Measurements from ENCODE around the gene E2F3. TPM values are rescaled to one million over a fixed set of nuclear protein-coding genes. Genes with fewer than 3 reads are reported as not detected.
A peak's percentile ranks its signal among the peaks of the same experiment; 100 is the strongest.

E2F3 gene
- total and polyA plus RNA-seq, 5 donors from 2014 or later: 5.2 to 14.0 (median 8.4) TPM

DNA sequence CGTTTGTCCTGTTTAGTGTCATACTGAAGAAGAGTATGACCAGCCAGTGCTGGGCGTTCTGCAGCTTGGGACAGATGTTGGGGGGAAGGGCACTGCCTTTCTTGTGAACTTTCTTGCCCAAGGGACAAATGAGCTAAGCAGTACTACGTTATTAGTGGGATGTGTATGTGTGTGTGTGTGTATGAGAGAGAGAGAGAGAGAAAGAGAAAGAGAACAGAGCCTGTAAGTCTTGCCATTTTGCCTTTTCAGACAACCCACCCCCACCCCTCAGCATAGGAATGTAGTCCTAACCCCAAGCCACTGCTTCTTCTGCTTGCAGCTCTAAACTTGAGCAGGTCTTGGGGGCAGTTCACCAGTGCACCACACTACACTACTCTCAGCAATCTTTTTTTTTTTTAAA, 45.5 kb downstream of the E2F3 start:
- Mint-ChIP-seq H3K4me1 (peaks cover 41 to 75% (median 47%) of the 10 kb centered on the region in 4 donors), H3K9me3 (no peaks in the 10 kb centered on the region), H3K36me3 (peaks cover 27% of the 10 kb centered on the region), H3K27me3 (no peaks in the 10 kb centered on the region), H3K27ac (peak overlapping the region in 2 of 3 donors; percentile 15 to 73), H3K4me3 (no peak overlapping the region)
- DNase-seq (no peak), ATAC-seq (ENCODE audit: low read depth in 2 of 2) (no peak)
- Histone ChIP-seq H3K4me1 (ENCODE audit: control insufficient read depth, insufficient read depth, low read length, poor library complexity, severe bottlenecking) (no peaks in the 10 kb centered on the region), H3K27me3 (ENCODE audit: control insufficient read depth, insufficient read depth, low read length) (no peaks in the 10 kb centered on the region), H3K4me3 (ENCODE audit: low read depth, low read length) (no peak overlapping the region), H3K27ac (ENCODE audit: insufficient read depth, low read length, poor library complexity, severe bottlenecking) (no peak overlapping the region), H3K9me3 (ENCODE audit: control insufficient read depth in 2 of 2, low read length in 2 of 2) (no peaks in the 10 kb centered on the region), H3K36me3 (ENCODE audit: control insufficient read depth, insufficient read depth, low read length) (no peaks in the 10 kb centered on the region)

DNA sequence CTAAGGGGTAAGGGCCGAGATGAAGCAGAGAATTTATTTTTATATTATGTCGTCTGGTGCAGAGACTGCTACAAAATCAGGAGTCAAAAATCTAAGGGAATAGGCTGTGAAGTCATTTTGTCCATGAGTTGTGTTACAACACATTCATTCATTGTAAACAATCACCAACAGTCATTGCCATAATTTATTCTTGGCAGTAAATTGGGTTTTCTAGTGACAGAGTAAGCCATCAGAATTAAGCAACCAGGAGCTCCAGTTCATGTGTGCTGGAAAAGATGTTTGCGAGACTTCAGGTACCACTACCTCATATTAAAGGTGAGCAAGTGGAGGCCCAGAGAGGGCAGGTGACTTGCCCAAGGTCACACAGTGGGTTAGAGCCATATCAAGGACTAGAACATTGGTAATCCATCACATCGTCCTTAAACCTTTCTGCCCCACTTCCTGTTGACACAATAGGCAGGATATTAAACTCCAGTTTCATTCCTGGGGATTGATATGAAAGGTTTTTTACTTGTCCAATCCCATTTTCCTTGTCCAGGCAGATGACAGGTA, 46.0 kb downstream of the E2F3 start:
- H3K9me3 ChIP-seq (ENCODE audit: control insufficient read depth in 2 of 2, low read length in 2 of 2): no peaks in the 10 kb centered on the region
- H3K27ac ChIP-seq (ENCODE audit: insufficient read depth, low read length, poor library complexity, severe bottlenecking): no peak overlapping the region
- H3K36me3 ChIP-seq (ENCODE audit: control insufficient read depth, insufficient read depth, low read length): no peaks in the 10 kb centered on the region
- no peaks in the 10 kb centered on the region for H3K27me3 ChIP-seq (ENCODE audit: control insufficient read depth, insufficient read depth, low read length)
- H3K4me3 Mint-ChIP-seq: no peak overlapping the region
- peaks cover 27% of the 10 kb centered on the region for H3K36me3 Mint-ChIP-seq
- H3K9me3 Mint-ChIP-seq: no peaks in the 10 kb centered on the region
- H3K4me3 ChIP-seq (ENCODE audit: low read depth, low read length): no peak overlapping the region
- H3K27me3 Mint-ChIP-seq: no peaks in the 10 kb centered on the region
- peaks cover 40 to 73% (median 46%) of the 10 kb centered on the region in 4 donors for H3K4me1 Mint-ChIP-seq
- ATAC-seq (ENCODE audit: low read depth in 2 of 2) (no peak), DNase-seq (no peak)
- peak overlapping the region in 2 of 3 donors; percentile 5 to 15 for H3K27ac Mint-ChIP-seq
- no peaks in the 10 kb centered on the region for H3K4me1 ChIP-seq (ENCODE audit: control insufficient read depth, insufficient read depth, low read length, poor library complexity, severe bottlenecking)

GRCh38 chr6:20448828-20449227, 47.1 kb downstream of the E2F3 start:
- H3K36me3 ChIP-seq (ENCODE audit: control insufficient read depth, insufficient read depth, low read length): no peaks in the 10 kb centered on the region
- no peak overlapping the region for H3K4me3 ChIP-seq (ENCODE audit: low read depth, low read length)
- Mint-ChIP-seq H3K27ac (peak overlapping the region in 1 of 3 donors; percentile 60), H3K9me3 (peaks cover 0 to 1% (median 0%) of the 10 kb centered on the region in 7 donors), H3K36me3 (peaks cover 27% of the 10 kb centered on the region), H3K4me3 (no peak overlapping the region), H3K27me3 (no peaks in the 10 kb centered on the region), H3K4me1 (peaks cover 46 to 79% (median 48%) of the 10 kb centered on the region in 4 donors)
- H3K27ac ChIP-seq (ENCODE audit: insufficient read depth, low read length, poor library complexity, severe bottlenecking): no peak overlapping the region
- ATAC-seq (ENCODE audit: low read depth in 2 of 2) (no peak), DNase-seq (no peak)
- no peaks in the 10 kb centered on the region for H3K9me3 ChIP-seq (ENCODE audit: control insufficient read depth in 2 of 2, low read length in 2 of 2)
- no peaks in the 10 kb centered on the region for H3K27me3 ChIP-seq (ENCODE audit: control insufficient read depth, insufficient read depth, low read length)
- peaks cover 2% of the 10 kb centered on the region for H3K4me1 ChIP-seq (ENCODE audit: control insufficient read depth, insufficient read depth, low read length, poor library complexity, severe bottlenecking)

- Histone ChIP-seq H3K36me3 (ENCODE audit: control insufficient read depth, insufficient read depth, low read length) (peaks cover 3% of the 10 kb centered on the region), H3K4me3 (ENCODE audit: low read depth, low read length) (peak overlapping the region; percentile 30), H3K27me3 (ENCODE audit: control insufficient read depth, insufficient read depth, low read length) (no peaks in the 10 kb centered on the region), H3K27ac (ENCODE audit: insufficient read depth, low read length, poor library complexity, severe bottlenecking) (no peak overlapping the region), H3K4me1 (ENCODE audit: control insufficient read depth, insufficient read depth, low read length, poor library complexity, severe bottlenecking) (peaks cover 11% of the 10 kb centered on the region), H3K9me3 (ENCODE audit: control insufficient read depth in 2 of 2, low read length in 2 of 2) (no peaks in the 10 kb centered on the region)
- Mint-ChIP-seq H3K36me3 (peaks cover 15% of the 10 kb centered on the region), H3K27ac (peak overlapping the region; percentile 50 to 77 (median 65)), H3K9me3 (peaks cover 0 to 1% (median 0%) of the 10 kb centered on the region in 7 donors), H3K4me1 (peaks cover 42 to 74% (median 53%) of the 10 kb centered on the region in 4 donors), H3K27me3 (no peaks in the 10 kb centered on the region), H3K4me3 (peak overlapping the region in 1 of 4 donors; percentile 24)
- DNase-seq (peak; percentile 6 to 75 (median 54)), ATAC-seq (ENCODE audit: low read depth in 2 of 2) (peak; percentile 80 to 88)
Measured at GRCh38 chr6:20454204-20454824, 52.6 kb downstream of the E2F3 start.

DNA sequence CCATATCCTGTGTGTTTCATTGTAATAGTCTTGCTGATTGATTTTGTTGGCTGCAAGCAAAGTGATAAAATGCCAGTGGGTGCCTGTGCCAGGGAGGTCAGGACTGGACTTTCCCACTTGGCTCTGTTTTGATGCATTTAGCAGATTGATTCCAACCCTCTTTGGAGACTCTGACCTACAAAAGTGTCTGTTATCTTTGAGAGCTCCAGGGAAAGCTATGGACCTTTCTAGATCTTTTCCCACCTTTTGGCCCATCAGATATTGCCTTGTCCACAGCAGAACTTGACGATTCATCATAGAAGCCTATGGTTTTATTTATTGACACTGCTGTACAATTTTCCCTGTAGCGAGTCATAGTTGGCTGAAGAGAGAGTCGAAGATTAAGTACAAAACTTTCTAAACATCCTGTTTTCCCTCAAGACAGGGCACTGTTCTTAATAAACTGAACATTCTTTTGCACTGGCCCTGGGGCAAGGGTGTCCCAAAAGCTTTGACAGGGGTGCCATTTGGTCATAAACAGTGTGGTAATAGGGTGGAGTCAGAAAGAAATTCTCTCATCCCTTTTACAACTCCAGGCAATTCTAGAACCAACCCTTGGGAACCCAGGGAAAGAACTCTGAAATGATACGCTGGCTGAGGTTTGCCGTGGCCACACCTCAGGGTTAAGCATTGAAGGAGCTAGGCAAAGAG, 53.7 kb downstream of the E2F3 start:
- H3K36me3 Mint-ChIP-seq: peaks cover 20% of the 10 kb centered on the region
- Histone ChIP-seq H3K36me3 (ENCODE audit: control insufficient read depth, insufficient read depth, low read length) (peaks cover 5% of the 10 kb centered on the region), H3K9me3 (ENCODE audit: control insufficient read depth in 2 of 2, low read length in 2 of 2) (no peaks in the 10 kb centered on the region), H3K4me1 (ENCODE audit: control insufficient read depth, insufficient read depth, low read length, poor library complexity, severe bottlenecking) (peaks cover 11% of the 10 kb centered on the region), H3K4me3 (ENCODE audit: low read depth, low read length) (no peak overlapping the region), H3K27ac (ENCODE audit: insufficient read depth, low read length, poor library complexity, severe bottlenecking) (no peak overlapping the region), H3K27me3 (ENCODE audit: control insufficient read depth, insufficient read depth, low read length) (no peaks in the 10 kb centered on the region)
- ATAC-seq (ENCODE audit: low read depth in 2 of 2) (no peak), DNase-seq (no peak)
- no peaks in the 10 kb centered on the region for H3K27me3 Mint-ChIP-seq
- peak overlapping the region in 2 of 3 donors; percentile 37 to 44 for H3K27ac Mint-ChIP-seq
- H3K4me1 Mint-ChIP-seq: peaks cover 34 to 65% (median 48%) of the 10 kb centered on the region in 4 donors
- peaks cover 0 to 1% (median 0%) of the 10 kb centered on the region in 7 donors for H3K9me3 Mint-ChIP-seq
- no peak overlapping the region for H3K4me3 Mint-ChIP-seq

GRCh38 chr6:20458027-20458894, 56.6 kb downstream of the E2F3 start:
- ATAC-seq (ENCODE audit: low read depth in 2 of 2): no peak
- H3K27ac Mint-ChIP-seq: peak overlapping the region in 2 of 3 donors; percentile 27 to 36
- H3K4me3 ChIP-seq (ENCODE audit: low read depth, low read length): no peak overlapping the region

GRCh38 chr6:20459682-20460081, 58.0 kb downstream of the E2F3 start:
- Histone ChIP-seq H3K4me1 (ENCODE audit: control insufficient read depth, insufficient read depth, low read length, poor library complexity, severe bottlenecking) (peaks cover under 1% of the 10 kb centered on the region), H3K36me3 (ENCODE audit: control insufficient read depth, insufficient read depth, low read length) (peaks cover 9% of the 10 kb centered on the region), H3K27me3 (ENCODE audit: control insufficient read depth, insufficient read depth, low read length) (no peaks in the 10 kb centered on the region), H3K27ac (ENCODE audit: insufficient read depth, low read length, poor library complexity, severe bottlenecking) (no peak overlapping the region), H3K9me3 (ENCODE audit: control insufficient read depth in 2 of 2, low read length in 2 of 2) (no peaks in the 10 kb centered on the region), H3K4me3 (ENCODE audit: low read depth, low read length) (no peak overlapping the region)
- ATAC-seq (ENCODE audit: low read depth in 2 of 2): no peak
- H3K4me1 Mint-ChIP-seq: peaks cover 18 to 38% (median 30%) of the 10 kb centered on the region in 4 donors
- H3K27ac Mint-ChIP-seq: no peak overlapping the region
- H3K27me3 Mint-ChIP-seq: no peaks in the 10 kb centered on the region
- no peak overlapping the region for H3K4me3 Mint-ChIP-seq
- no peaks in the 10 kb centered on the region for H3K9me3 Mint-ChIP-seq
- DNase-seq: no peak
- peaks cover 25% of the 10 kb centered on the region for H3K36me3 Mint-ChIP-seq

More at GRCh38 chr6:20458027-20458894, 56.6 kb downstream of the E2F3 start:
- Mint-ChIP-seq H3K27me3 (no peaks in the 10 kb centered on the region), H3K4me3 (no peak overlapping the region), H3K36me3 (peaks cover 22% of the 10 kb centered on the region), H3K9me3 (no peaks in the 10 kb centered on the region), H3K4me1 (peaks cover 27 to 52% (median 37%) of the 10 kb centered on the region in 4 donors)
- Histone ChIP-seq H3K27me3 (ENCODE audit: control insufficient read depth, insufficient read depth, low read length) (no peaks in the 10 kb centered on the region), H3K9me3 (ENCODE audit: control insufficient read depth in 2 of 2, low read length in 2 of 2) (no peaks in the 10 kb centered on the region), H3K36me3 (ENCODE audit: control insufficient read depth, insufficient read depth, low read length) (peaks cover 5% of the 10 kb centered on the region), H3K27ac (ENCODE audit: insufficient read depth, low read length, poor library complexity, severe bottlenecking) (no peak overlapping the region), H3K4me1 (ENCODE audit: control insufficient read depth, insufficient read depth, low read length, poor library complexity, severe bottlenecking) (peaks cover 11% of the 10 kb centered on the region)
- no peak for DNase-seq
